Measurements from ENCODE around the gene GPR161.

- TF ChIP-seq POLR2A (IDR thresholded peaks at IDR 0.05) (no peak), POLR2AphosphoS5 (IDR thresholded peaks at IDR 0.05) (no peak), CTCF (IDR thresholded peaks at IDR 0.05) (no peak), EP300 (IDR thresholded peaks at IDR 0.05) (no peak)
Observed at GRCh38 chr1:168031627-168032026, 105.1 kb downstream of the GPR161 start.
